ENCODE results near the gene C14orf180. TPM values are rescaled to one million over a fixed set of nuclear protein-coding genes. Genes with fewer than 3 reads are reported as not detected.

C14orf180 gene
- total RNA-seq, 4 donors from 2014 or later = 0.13 to 1.5 (median 0.53) TPM

- intact Hi-C loops (cut with DNase I) = no loop called here
These were observed 29.2 kb upstream of the C14orf180 start for GRCh38 chr14:104550340-104550860.

GRCh38 chr14:104550861-104551728, 28.5 kb upstream of the C14orf180 start:
- Histone ChIP-seq H3K9me3 (no peaks in the 10 kb centered on the region), H3K27me3 (no peaks in the 10 kb centered on the region), H3K36me3 (no peaks in the 10 kb centered on the region), H3K27ac (no peak overlapping the region), H3K4me3 (replicated peaks in 1 of 3) (no peak overlapping the region), H3K4me1 (no peaks in the 10 kb centered on the region)
- no peak for TF ChIP-seq CTCF (IDR thresholded peaks at IDR 0.05)
- no peak for TF ChIP-seq POLR2A (IDR thresholded peaks at IDR 0.05)
- 85% methylated on average over 22 to 24 of the region's 24 CpGs for WGBS, 2 donors
- DNase-seq = no peak
- intact Hi-C loops (cut with DNase I) = no loop called here

More at GRCh38 chr14:104550340-104550860, 29.2 kb upstream of the C14orf180 start:
- WGBS, 2 donors = 85 to 90% methylated on average over 13 of the region's 13 CpGs
- H3K9me3 ChIP-seq = no peaks in the 10 kb centered on the region
- H3K36me3 ChIP-seq = no peaks in the 10 kb centered on the region
- H3K4me3 ChIP-seq (replicated peaks in 1 of 3) = no peak overlapping the region
- no peaks in the 10 kb centered on the region for H3K27me3 ChIP-seq
- no peak for DNase-seq
- H3K27ac ChIP-seq = no peak overlapping the region
- H3K4me1 ChIP-seq = no peaks in the 10 kb centered on the region
- TF ChIP-seq CTCF (IDR thresholded peaks at IDR 0.05) (no peak), POLR2A (IDR thresholded peaks at IDR 0.05) (no peak)

DNA sequence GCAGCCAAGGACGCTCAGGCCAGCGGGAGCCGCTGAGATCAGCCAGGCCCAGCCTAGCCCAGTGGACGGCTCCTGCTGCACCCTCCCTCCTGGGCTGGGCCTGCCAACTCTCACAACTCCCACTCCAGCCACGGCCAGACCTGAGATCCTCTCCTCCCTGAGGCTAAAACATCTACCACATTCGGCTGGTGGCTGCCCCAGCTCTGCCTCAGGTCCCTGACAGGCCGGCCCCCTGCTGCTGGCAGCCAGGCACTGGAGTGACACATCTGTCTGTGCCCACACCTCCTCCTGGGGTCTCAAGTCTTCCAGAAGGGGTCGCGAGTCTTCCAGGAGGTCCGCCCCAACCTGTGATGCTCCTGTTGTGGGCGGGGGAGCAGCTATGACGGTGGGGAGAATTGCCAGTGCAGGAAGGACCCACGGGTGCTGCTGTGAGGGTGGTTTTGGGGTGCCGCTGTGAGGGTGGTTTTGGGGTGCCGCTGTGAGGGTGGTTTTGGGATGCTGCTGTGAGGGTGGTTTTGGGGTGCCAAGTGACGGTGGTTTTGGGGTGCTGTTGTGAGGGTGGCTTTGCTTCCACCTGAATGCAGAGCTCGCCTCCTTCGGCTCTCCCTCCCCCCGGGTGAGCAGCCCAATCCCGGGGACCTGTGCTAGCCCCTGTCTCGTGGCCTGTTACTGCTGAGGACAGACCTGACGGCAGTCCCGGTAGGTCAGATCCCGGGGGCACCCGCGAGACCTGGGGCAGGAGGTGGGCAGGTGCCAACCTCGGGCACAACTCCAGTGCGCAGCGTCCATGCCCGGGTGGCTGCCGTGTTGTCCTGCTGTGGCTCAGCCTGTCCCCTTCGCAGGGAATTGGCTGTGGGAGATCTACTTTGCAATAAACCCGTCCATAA, 27.5 kb upstream of the C14orf180 start:
- no peaks in the 10 kb centered on the region for H3K9me3 ChIP-seq
- no peak overlapping the region for H3K4me3 ChIP-seq (replicated peaks in 1 of 3)
- intact Hi-C loops (cut with DNase I) = no loop called here
- no peak for DNase-seq
- H3K27me3 ChIP-seq = no peaks in the 10 kb centered on the region
- no peaks in the 10 kb centered on the region for H3K4me1 ChIP-seq
- TF ChIP-seq CTCF (IDR thresholded peaks at IDR 0.05) (no peak), POLR2A (IDR thresholded peaks at IDR 0.05) (no peak)
- no peak overlapping the region for H3K27ac ChIP-seq
- 79 to 91% methylated on average over 14 to 29 of the region's 33 CpGs for WGBS, 2 donors
- no peaks in the 10 kb centered on the region for H3K36me3 ChIP-seq

DNA sequence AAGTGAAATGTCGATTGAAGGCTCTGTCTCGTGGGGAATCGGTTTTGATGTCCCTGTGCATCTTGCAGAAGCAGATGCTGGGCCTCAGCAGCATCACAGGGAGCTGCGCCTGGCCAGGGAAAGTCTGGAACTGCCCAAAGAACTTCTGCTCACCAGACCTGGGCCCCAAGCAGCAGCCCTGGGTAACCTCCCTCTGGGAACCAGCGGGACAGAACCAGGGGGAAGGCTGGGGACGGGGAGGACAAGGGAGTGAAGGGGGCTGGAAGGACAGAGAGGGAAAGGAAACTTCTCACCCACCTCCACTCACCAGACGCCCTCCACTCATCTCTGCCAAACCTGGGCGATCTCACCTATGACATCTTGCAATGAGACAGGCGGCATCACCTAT, 26.8 kb upstream of the C14orf180 start:
- Histone ChIP-seq H3K4me3 (replicated peaks in 1 of 3) (no peak overlapping the region), H3K4me1 (no peaks in the 10 kb centered on the region), H3K9me3 (no peaks in the 10 kb centered on the region), H3K36me3 (no peaks in the 10 kb centered on the region), H3K27me3 (no peaks in the 10 kb centered on the region), H3K27ac (no peak overlapping the region)
- no peak for DNase-seq
- intact Hi-C loops (cut with DNase I) = no loop called here
- no peak for TF ChIP-seq CTCF (IDR thresholded peaks at IDR 0.05)
- TF ChIP-seq POLR2A (IDR thresholded peaks at IDR 0.05) = no peak
- WGBS, 2 donors = 91 to 92% methylated on average over 9 of the region's 9 CpGs
